ENCODE measurements around the gene PLBD2.

DNA sequence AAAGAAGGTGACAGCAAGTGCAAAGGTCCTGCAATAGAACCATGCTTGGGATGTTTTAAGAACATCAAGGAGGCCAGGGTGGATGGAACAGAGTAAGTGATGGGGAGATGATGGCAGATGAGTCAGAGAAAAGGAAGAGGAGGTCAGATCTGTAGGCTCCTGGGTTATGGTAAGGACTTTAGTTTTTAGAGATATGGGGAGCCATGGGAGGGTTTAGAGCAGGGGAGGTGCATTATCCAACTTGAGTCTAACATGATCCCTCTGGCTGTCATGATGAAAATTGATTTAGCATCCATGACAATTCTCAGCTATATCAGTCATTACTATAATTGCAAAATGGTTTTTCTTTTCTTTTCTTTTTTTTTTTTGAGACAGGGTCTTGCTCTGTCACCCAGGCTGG is 7.3 kb upstream of the PLBD2 start:
- TF ChIP-seq, protein P1, sequence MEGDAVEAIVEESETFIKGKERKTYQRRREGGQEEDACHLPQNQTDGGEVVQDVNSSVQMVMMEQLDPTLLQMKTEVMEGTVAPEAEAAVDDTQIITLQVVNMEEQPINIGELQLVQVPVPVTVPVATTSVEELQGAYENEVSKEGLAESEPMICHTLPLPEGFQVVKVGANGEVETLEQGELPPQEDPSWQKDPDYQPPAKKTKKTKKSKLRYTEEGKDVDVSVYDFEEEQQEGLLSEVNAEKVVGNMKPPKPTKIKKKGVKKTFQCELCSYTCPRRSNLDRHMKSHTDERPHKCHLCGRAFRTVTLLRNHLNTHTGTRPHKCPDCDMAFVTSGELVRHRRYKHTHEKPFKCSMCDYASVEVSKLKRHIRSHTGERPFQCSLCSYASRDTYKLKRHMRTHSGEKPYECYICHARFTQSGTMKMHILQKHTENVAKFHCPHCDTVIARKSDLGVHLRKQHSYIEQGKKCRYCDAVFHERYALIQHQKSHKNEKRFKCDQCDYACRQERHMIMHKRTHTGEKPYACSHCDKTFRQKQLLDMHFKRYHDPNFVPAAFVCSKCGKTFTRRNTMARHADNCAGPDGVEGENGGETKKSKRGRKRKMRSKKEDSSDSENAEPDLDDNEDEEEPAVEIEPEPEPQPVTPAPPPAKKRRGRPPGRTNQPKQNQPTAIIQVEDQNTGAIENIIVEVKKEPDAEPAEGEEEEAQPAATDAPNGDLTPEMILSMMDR (IDR thresholded peaks at IDR 0.05) = no peak
- no peak for TF ChIP-seq POLR2A (IDR thresholded peaks at IDR 0.05)

Data from breast epithelium (tissue), 3 donors.